Upper lobe of left lung (tissue), 4 donors: Measurements from ENCODE around the gene COL11A2.

Experiments
- POLR2A ChIP-seq, 4 donors: fragments of 450-650 bp; IDR thresholded peaks; one replicate each; pipeline ENCODE4 v1.5.1; 2016 to 2017; ENCODE audit warnings: antibody characterized with exemption in 4 of 4, mild to moderate bottlenecking in 2 of 4
- TF ChIP-seq, protein P1 (sequence below), 6 experiments: fragments of 450-650 bp in 4 of 6; fragments of 200-600 bp in 2 of 6; sonication (generic) in 2 of 6; IDR thresholded peaks; one replicate each; pipeline ENCODE4 v1.5.1; 2016 to 2019; ENCODE audit warnings: antibody characterized with exemption in 6 of 6

DNA sequence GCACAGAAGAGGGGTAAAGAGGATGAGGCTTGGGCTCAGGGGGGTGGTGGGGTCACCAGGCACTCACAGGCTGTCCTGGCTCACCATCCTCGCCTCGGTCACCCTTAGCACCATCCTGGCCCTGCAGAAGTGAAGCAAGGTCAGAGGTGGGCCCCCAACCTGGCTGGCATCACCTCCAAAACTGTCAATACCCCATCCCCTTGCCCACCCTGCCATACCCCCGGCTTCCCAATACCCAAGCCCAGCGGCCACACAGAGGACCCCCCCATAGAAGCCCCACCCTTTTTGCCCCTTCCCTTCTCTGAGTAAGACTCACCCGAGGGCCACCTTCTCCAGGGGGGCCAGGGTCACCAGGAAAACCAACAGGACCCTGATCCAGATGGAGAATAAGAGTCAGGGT is 23.6 kb downstream of the COL11A2 start:
- TF ChIP-seq POLR2A (IDR thresholded peaks at IDR 0.05) = no peak
- TF ChIP-seq, protein P1, sequence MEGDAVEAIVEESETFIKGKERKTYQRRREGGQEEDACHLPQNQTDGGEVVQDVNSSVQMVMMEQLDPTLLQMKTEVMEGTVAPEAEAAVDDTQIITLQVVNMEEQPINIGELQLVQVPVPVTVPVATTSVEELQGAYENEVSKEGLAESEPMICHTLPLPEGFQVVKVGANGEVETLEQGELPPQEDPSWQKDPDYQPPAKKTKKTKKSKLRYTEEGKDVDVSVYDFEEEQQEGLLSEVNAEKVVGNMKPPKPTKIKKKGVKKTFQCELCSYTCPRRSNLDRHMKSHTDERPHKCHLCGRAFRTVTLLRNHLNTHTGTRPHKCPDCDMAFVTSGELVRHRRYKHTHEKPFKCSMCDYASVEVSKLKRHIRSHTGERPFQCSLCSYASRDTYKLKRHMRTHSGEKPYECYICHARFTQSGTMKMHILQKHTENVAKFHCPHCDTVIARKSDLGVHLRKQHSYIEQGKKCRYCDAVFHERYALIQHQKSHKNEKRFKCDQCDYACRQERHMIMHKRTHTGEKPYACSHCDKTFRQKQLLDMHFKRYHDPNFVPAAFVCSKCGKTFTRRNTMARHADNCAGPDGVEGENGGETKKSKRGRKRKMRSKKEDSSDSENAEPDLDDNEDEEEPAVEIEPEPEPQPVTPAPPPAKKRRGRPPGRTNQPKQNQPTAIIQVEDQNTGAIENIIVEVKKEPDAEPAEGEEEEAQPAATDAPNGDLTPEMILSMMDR (IDR thresholded peaks at IDR 0.05) = no peak
